ENCODE data around the gene BCL2L11. TPM values are rescaled to one million over a fixed set of nuclear protein-coding genes. Genes with fewer than 3 reads are reported as not detected.

Gene BCL2L11
- total and polyA plus RNA-seq, 2 experiments from 2014 or later: 12.3 to 25.3 TPM

GRCh38 chr2:111157071-111157661 is 36.5 kb downstream of the BCL2L11 start:
- Histone ChIP-seq H3K4me3 (no peak overlapping the region), H3K4me1 (ENCODE audit: insufficient read depth) (peaks cover 18% of the 10 kb centered on the region), H3K9me3 (ENCODE audit: low read depth) (no peaks in the 10 kb centered on the region), H3K9me2 (replicated peaks; ENCODE audit: insufficient read depth) (no peaks in the 10 kb centered on the region), H3K27me3 (no peaks in the 10 kb centered on the region), H2AFZ (no peak overlapping the region), H3K27ac (no peak overlapping the region), H4K20me1 (ENCODE audit: insufficient read depth, poor library complexity, severe bottlenecking) (peaks cover 69% of the 10 kb centered on the region), H3K79me2 (peaks cover 74% of the 10 kb centered on the region), H3K4me2 (no peak overlapping the region), H3K36me3 (replicated peaks; ENCODE audit: insufficient read depth, low read depth) (no peaks in the 10 kb centered on the region)
- DNase-seq (ENCODE audit: low spot score): no peak
- no peak for TF ChIP-seq CTCF (IDR thresholded peaks at IDR 0.05; ENCODE audit: poor library complexity)
- no peak for TF ChIP-seq EZH2phosphoT487 (IDR thresholded peaks at IDR 0.05; ENCODE audit: low read depth, severe bottlenecking, unreplicated experiment)
- TF ChIP-seq EZH2 (IDR thresholded peaks at IDR 0.05; ENCODE audit: borderline replicate concordance): no peak
- WGBS (ENCODE audit: low lambda C conversion rate, missing lambda C conversion rate): 90% methylated on average over 5 of the region's 5 CpGs

GRCh38 chr2:111157798-111158197 is 37.1 kb downstream of the BCL2L11 start:
- TF ChIP-seq EZH2phosphoT487 (IDR thresholded peaks at IDR 0.05; ENCODE audit: low read depth, severe bottlenecking, unreplicated experiment) (no peak), EZH2 (IDR thresholded peaks at IDR 0.05; ENCODE audit: borderline replicate concordance) (no peak), CTCF (IDR thresholded peaks at IDR 0.05; ENCODE audit: poor library complexity) (no peak)
- H3K27ac ChIP-seq: no peak overlapping the region

GRCh38 chr2:111159641-111160040 is 38.9 kb downstream of the BCL2L11 start:
- peaks cover 59% of the 10 kb centered on the region for H3K79me2 ChIP-seq
- WGBS (ENCODE audit: low lambda C conversion rate, missing lambda C conversion rate): 94% methylated on average over 5 of the region's 5 CpGs
- H3K27me3 ChIP-seq: no peaks in the 10 kb centered on the region
- peaks cover 66% of the 10 kb centered on the region for H4K20me1 ChIP-seq (ENCODE audit: insufficient read depth, poor library complexity, severe bottlenecking)
- no peaks in the 10 kb centered on the region for H3K36me3 ChIP-seq (replicated peaks; ENCODE audit: insufficient read depth, low read depth)
- H2AFZ ChIP-seq: no peak overlapping the region
- H3K27ac ChIP-seq: no peak overlapping the region
- H3K4me3 ChIP-seq: no peak overlapping the region
- no peaks in the 10 kb centered on the region for H3K9me3 ChIP-seq (ENCODE audit: low read depth)
- no peak for DNase-seq (ENCODE audit: low spot score)
- peaks cover 29% of the 10 kb centered on the region for H3K4me1 ChIP-seq (ENCODE audit: insufficient read depth)
- H3K4me2 ChIP-seq: no peak overlapping the region
- TF ChIP-seq EZH2 (IDR thresholded peaks at IDR 0.05; ENCODE audit: borderline replicate concordance) (no peak), CTCF (IDR thresholded peaks at IDR 0.05; ENCODE audit: poor library complexity) (no peak), EZH2phosphoT487 (IDR thresholded peaks at IDR 0.05; ENCODE audit: low read depth, severe bottlenecking, unreplicated experiment) (no peak)
- H3K9me2 ChIP-seq (replicated peaks; ENCODE audit: insufficient read depth): no peaks in the 10 kb centered on the region

More at GRCh38 chr2:111157798-111158197, 37.1 kb downstream of the BCL2L11 start:
- H2AFZ ChIP-seq: no peak overlapping the region
- H3K4me1 ChIP-seq (ENCODE audit: insufficient read depth): peaks cover 24% of the 10 kb centered on the region
- peaks cover 72% of the 10 kb centered on the region for H3K79me2 ChIP-seq
- no peak overlapping the region for H3K4me2 ChIP-seq
- peaks cover 72% of the 10 kb centered on the region for H4K20me1 ChIP-seq (ENCODE audit: insufficient read depth, poor library complexity, severe bottlenecking)
- H3K27me3 ChIP-seq: no peaks in the 10 kb centered on the region
- no peaks in the 10 kb centered on the region for H3K9me2 ChIP-seq (replicated peaks; ENCODE audit: insufficient read depth)
- no peak for DNase-seq (ENCODE audit: low spot score)
- H3K4me3 ChIP-seq: no peak overlapping the region
- H3K36me3 ChIP-seq (replicated peaks; ENCODE audit: insufficient read depth, low read depth): no peaks in the 10 kb centered on the region
- 80% methylated on average over 2 of the region's 2 CpGs for WGBS (ENCODE audit: low lambda C conversion rate, missing lambda C conversion rate)
- no peaks in the 10 kb centered on the region for H3K9me3 ChIP-seq (ENCODE audit: low read depth)

All from hepatocyte (in vitro differentiated cells).